A673 (cell line): Measurements from ENCODE around the gene ADGRA1. TPM values are rescaled to one million over a fixed set of nuclear protein-coding genes. Genes with fewer than 3 reads are reported as not detected.

ENCODE experiments used
- BruUV-seq: library from RNA; stranded (reverse); fragments of 400-500 nt; replicated peaks from 2 replicates; lab custom pipeline; 2021; lab: Mats Ljungman, UMichigan
- CTCF ChIA-PET: fragments of 300-600 bp; sonication (Branson Sonifier 250); formaldehyde crosslinking; loops from one replicate; lab custom pipeline; 2022; ENCODE audit warnings: antibody characterized with exemption; lab: Charles Lee
- POLR2A ChIA-PET: fragments of 300-600 bp; sonication (Branson Sonifier 250); formaldehyde crosslinking; loops from one replicate; lab custom pipeline; 2022; ENCODE audit warnings: antibody characterized with exemption; ENCODE audit not compliant: low non-redundant PET; lab: Charles Lee
- DNase-seq: peaks from one replicate; pipeline ENCODE4 v3.0.0-alpha.2; 2015; ENCODE audit warnings: low spot score
- H3K27ac ChIP-seq: fragments of 200-600 bp; sonication (generic); 2 replicates; pipeline ENCODE4 v1.5.1; 2016; ENCODE audit warnings: mixed run types, low read depth, mild to moderate bottlenecking, mixed read lengths, antibody characterized with exemption, low read length; ENCODE audit not compliant: poor library complexity, severe bottlenecking
- H3K27me3 ChIP-seq: fragments of 200-600 bp; sonication (generic); replicated peaks from 2 replicates; pipeline ENCODE4 v1.6.1; 2017; ENCODE audit warnings: mixed run types, low read depth, mild to moderate bottlenecking, mixed read lengths, antibody characterized with exemption, low read length; ENCODE audit not compliant: insufficient read depth, poor library complexity
- H3K36me3 ChIP-seq: fragments of 200-600 bp; sonication (generic); 2 replicates; pipeline ENCODE4 v1.6.1; 2016; ENCODE audit warnings: mixed run types, mild to moderate bottlenecking, mixed read lengths, antibody characterized with exemption, low read length; ENCODE audit not compliant: insufficient read depth, poor library complexity, severe bottlenecking
- H3K4me1 ChIP-seq: fragments of 200-600 bp; sonication (generic); 2 replicates; pipeline ENCODE4 v1.6.1; 2017; ENCODE audit warnings: mixed run types, mild to moderate bottlenecking, mixed read lengths, antibody characterized with exemption, low read length; ENCODE audit not compliant: insufficient read depth, poor library complexity, severe bottlenecking
- H3K4me3 ChIP-seq: fragments of 200-600 bp; sonication (generic); 2 replicates; pipeline ENCODE4 v1.5.1; 2016; ENCODE audit warnings: low read depth, mixed run types, mild to moderate bottlenecking, mixed read lengths, low read length; ENCODE audit not compliant: poor library complexity, severe bottlenecking
- H3K9me3 ChIP-seq: fragments of 200-600 bp; sonication (generic); 2 replicates; pipeline ENCODE4 v1.6.1; 2016; ENCODE audit warnings: mixed run types, low read depth, mild to moderate bottlenecking, mixed read lengths, antibody characterized with exemption, low read length; ENCODE audit not compliant: poor library complexity, severe bottlenecking
- CTCF ChIP-seq: fragments of 300-800, 200-600 bp; sonication (generic); conservative IDR thresholded peaks from 2 replicates; pipeline ENCODE4 v1.5.1; 2017; ENCODE audit warnings: low read depth, mild to moderate bottlenecking, antibody characterized with exemption, low read length, moderate library complexity, mixed read lengths
- EZH2 ChIP-seq: fragments of 200-600 bp; sonication (generic); IDR thresholded peaks from 2 replicates; pipeline ENCODE4 v1.6.1; 2017; ENCODE audit warnings: borderline replicate concordance, low read depth, mild to moderate bottlenecking, mixed read lengths, antibody characterized with exemption, low read length; ENCODE audit not compliant: poor library complexity, severe bottlenecking
- intact Hi-C: fragments of 100-400 bp; cut with micrococcal nuclease; formaldehyde crosslinking; loops from one replicate; pipeline ENCODE4 v1.10.0; 2022; ENCODE audit not compliant: unreplicated experiment
- total RNA-seq: library from RNA; stranded (reverse); gene quantifications from 2 replicates; pipeline ENCODE4 v1.2.3, GENCODE V29; 2021

The ADGRA1 gene
- total RNA-seq, 1 experiment from 2014 or later: 0.82 TPM

GRCh38 chr10:133169173-133169947 lies 81.6 kb downstream of the ADGRA1 start:
- no peak for TF ChIP-seq CTCF
- TF ChIP-seq EZH2: no peak
- no peak overlapping the region for H3K4me3 ChIP-seq
- ChIA-PET POLR2A (no interaction called here), CTCF (no interaction called here)
- DNase-seq: no peak
- H3K27ac ChIP-seq: no peak overlapping the region
- H3K9me3 ChIP-seq: no peaks in the 10 kb centered on the region
- H3K36me3 ChIP-seq: no peaks in the 10 kb centered on the region
- peaks cover 41% of the 10 kb centered on the region for H3K27me3 ChIP-seq
- H3K4me1 ChIP-seq: no peaks in the 10 kb centered on the region
- no TSS peak for BruUV-seq
- intact Hi-C loops: no loop called here

GRCh38 chr10:133170092-133170491 lies 82.4 kb downstream of the ADGRA1 start:
- POLR2A ChIA-PET: no interaction called here

GRCh38 chr10:133173860-133174640 lies 86.3 kb downstream of the ADGRA1 start:
- Histone ChIP-seq H3K27ac (no peak overlapping the region), H3K36me3 (no peaks in the 10 kb centered on the region), H3K9me3 (peaks cover 10% of the 10 kb centered on the region), H3K4me3 (no peak overlapping the region), H3K27me3 (peaks cover 19% of the 10 kb centered on the region), H3K4me1 (no peaks in the 10 kb centered on the region)
- intact Hi-C loops: no loop called here
- ChIA-PET CTCF (no interaction called here), POLR2A (no interaction called here)
- TF ChIP-seq CTCF: no peak
- no peak for TF ChIP-seq EZH2
- no peak for DNase-seq
- BruUV-seq: no TSS peak

More at GRCh38 chr10:133170092-133170491, 82.4 kb downstream of the ADGRA1 start:
- no peak overlapping the region for H3K4me3 ChIP-seq
- CTCF ChIA-PET: no interaction called here
- no peaks in the 10 kb centered on the region for H3K4me1 ChIP-seq
- BruUV-seq: no TSS peak
- TF ChIP-seq CTCF (no peak), EZH2 (no peak)
- H3K9me3 ChIP-seq: no peaks in the 10 kb centered on the region
- intact Hi-C loops: no loop called here
- no peak overlapping the region for H3K27ac ChIP-seq
- DNase-seq: no peak
- H3K27me3 ChIP-seq: peaks cover 34% of the 10 kb centered on the region
- H3K36me3 ChIP-seq: no peaks in the 10 kb centered on the region
